Measurements from ENCODE around the gene EGFL7.
"Not testable (repeated sequence)": the region's sequence is repeated elsewhere in the genome, so short reads cannot be mapped to it uniquely, and the experiment has no call there.

EGFL7 gene

DNA sequence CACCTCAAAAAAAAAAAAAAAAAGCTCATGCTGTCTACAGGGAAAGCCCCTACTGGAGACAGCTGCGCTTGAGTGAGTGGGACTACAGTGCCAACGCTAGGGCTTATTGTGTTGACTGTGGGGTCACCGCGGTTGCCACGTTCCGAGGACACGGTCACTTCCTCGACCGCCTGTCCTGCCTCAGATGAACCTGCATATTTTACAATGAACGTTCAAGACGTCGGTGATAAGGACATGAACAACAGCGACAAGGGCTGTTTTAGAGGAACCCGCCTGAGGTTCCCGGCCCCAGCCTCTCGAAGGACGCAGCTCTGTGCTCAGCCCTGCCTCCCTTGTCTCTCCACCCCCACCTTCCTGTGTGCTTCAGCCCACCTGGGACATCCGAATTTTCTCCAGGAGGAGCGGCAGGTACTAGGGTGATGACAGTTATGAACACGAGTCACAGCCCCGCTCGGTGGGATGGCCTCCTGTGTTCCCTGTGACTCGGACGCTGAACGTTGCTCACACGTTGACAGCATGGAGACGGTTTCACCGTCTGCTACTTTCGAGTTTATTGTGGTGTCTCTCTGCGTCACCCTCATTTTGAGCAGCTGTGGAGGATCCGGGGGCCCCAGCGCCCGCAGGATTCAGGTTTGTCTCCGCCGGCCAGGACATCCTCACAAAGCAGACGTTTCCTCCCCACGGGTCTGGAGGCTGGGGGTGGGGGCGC is 38.4 kb downstream of the EGFL7 start:
- peaks cover 52% of the 10 kb centered on the region for H3K27me3 Mint-ChIP-seq (ENCODE audit: low read depth)

DNA sequence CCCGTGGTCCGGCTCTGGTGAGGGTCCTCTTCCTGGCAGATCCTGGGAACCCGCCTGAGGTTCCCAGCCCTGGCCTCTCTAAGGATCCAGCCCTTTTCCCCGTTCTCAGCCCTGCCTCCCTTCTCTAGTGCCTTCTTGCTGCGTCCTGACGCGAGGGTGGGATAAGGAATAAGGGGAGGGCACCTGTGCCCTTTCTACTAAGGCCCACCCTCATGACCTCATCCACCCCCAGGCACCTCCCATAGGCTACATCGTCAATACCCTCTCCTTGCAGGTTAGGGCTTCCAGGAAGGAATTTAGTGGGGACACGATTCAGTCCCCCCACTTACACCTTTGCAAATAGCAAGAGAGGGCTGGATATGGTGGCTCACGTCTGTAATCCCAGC is 38.9 kb downstream of the EGFL7 start:
- H3K9me3 Mint-ChIP-seq, result no peaks in the 10 kb centered on the region
- H3K27ac Mint-ChIP-seq, result no peak overlapping the region
- peaks cover 5% of the 10 kb centered on the region for H3K4me1 Mint-ChIP-seq
- peaks cover 54% of the 10 kb centered on the region for H3K27me3 Mint-ChIP-seq (ENCODE audit: low read depth)
- no peaks in the 10 kb centered on the region for H3K36me3 Mint-ChIP-seq (ENCODE audit: low read depth)
- H3K4me3 Mint-ChIP-seq, result no peak overlapping the region
- no peak for TF ChIP-seq CTCF (IDR thresholded peaks at IDR 0.05; ENCODE audit: unreplicated experiment in 3 of 3)

More for the DNA sequence above, 38.4 kb downstream of the EGFL7 start:
- Mint-ChIP-seq H3K4me3 (no peak overlapping the region), H3K9me3 (no peaks in the 10 kb centered on the region), H3K27ac (peak overlapping the region in 1 of 3 experiments; percentile 59), H3K4me1 (peaks cover 5% of the 10 kb centered on the region), H3K36me3 (ENCODE audit: low read depth) (no peaks in the 10 kb centered on the region)
- TF ChIP-seq CTCF (IDR thresholded peaks at IDR 0.05; ENCODE audit: unreplicated experiment in 3 of 3), result no peak

- no peaks in the 10 kb centered on the region for H3K9me3 Mint-ChIP-seq
- H3K4me1 Mint-ChIP-seq, result no peaks in the 10 kb centered on the region
- no peak for TF ChIP-seq CTCF (IDR thresholded peaks at IDR 0.05; ENCODE audit: unreplicated experiment in 3 of 3)
- H3K27me3 Mint-ChIP-seq (ENCODE audit: low read depth), result peaks cover 46% of the 10 kb centered on the region
- H3K4me3 Mint-ChIP-seq, result no peak overlapping the region
- H3K36me3 Mint-ChIP-seq (ENCODE audit: low read depth), result no peaks in the 10 kb centered on the region
- H3K27ac Mint-ChIP-seq, result no peak overlapping the region
These were observed 40.7 kb downstream of the EGFL7 start for GRCh38 chr9:136703276-136703860.

DNA sequence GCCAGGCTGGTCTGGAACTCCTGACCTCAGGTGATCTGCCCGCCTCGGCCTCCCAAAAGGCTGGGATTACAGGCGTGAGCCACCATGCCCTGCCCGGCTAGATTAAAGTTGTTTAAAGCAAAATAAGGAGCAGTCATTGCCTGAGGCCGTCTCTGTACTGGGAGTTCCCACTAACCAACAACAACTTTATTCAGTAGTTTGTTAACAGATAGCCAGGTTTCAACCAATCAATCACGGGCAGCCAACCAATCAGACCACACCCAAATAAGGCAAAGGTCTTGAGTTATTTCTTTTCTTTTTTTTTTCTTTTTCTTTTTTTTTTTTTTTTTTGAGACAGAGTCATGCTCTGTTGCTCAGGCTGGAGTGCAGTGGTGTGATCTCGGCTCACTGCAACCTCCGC is 42.0 kb downstream of the EGFL7 start:
- H3K27ac Mint-ChIP-seq; H3K4me1 Mint-ChIP-seq; H3K36me3 Mint-ChIP-seq (ENCODE audit: low read depth); H3K9me3 Mint-ChIP-seq; H3K4me3 Mint-ChIP-seq: not testable (repeated sequence)
- H3K27me3 Mint-ChIP-seq (ENCODE audit: low read depth), result peaks cover 43% of the 10 kb centered on the region

DNA sequence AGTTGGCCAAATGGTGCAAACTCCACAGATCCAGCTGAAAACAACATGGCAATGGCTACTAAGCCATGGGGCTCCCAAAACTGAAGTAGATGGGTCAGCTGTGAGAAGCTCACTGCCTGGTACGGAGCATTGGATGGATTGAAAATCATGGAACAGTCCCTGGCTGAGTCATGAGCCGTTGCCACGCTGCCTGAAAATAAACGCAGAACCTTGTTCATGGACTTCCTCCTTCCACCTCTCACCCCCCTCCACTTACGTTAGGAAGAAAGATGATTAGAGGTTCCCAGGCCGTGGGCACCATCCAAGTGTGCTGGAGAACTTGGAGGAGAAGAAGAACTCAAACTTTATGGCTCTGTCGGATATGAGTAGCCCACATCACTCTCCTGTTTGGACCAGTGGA is 42.8 kb downstream of the EGFL7 start:
- H3K27ac Mint-ChIP-seq, result no peak overlapping the region
- TF ChIP-seq CTCF (IDR thresholded peaks at IDR 0.05; ENCODE audit: unreplicated experiment in 3 of 3), result no peak
- no peaks in the 10 kb centered on the region for H3K4me1 Mint-ChIP-seq
- no peaks in the 10 kb centered on the region for H3K9me3 Mint-ChIP-seq
- H3K27me3 Mint-ChIP-seq (ENCODE audit: low read depth), result peaks cover 38% of the 10 kb centered on the region
- no peak overlapping the region for H3K4me3 Mint-ChIP-seq
- no peaks in the 10 kb centered on the region for H3K36me3 Mint-ChIP-seq (ENCODE audit: low read depth)

- Mint-ChIP-seq H3K4me1 (no peaks in the 10 kb centered on the region), H3K27ac (no peak overlapping the region), H3K9me3 (no peaks in the 10 kb centered on the region), H3K36me3 (ENCODE audit: low read depth) (no peaks in the 10 kb centered on the region), H3K4me3 (no peak overlapping the region), H3K27me3 (ENCODE audit: low read depth) (peaks cover 24% of the 10 kb centered on the region)
- TF ChIP-seq CTCF (IDR thresholded peaks at IDR 0.05; ENCODE audit: unreplicated experiment in 3 of 3), result no peak
These were observed 44.3 kb downstream of the EGFL7 start for GRCh38 chr9:136707011-136707410.

All from nephron (organoid).